GM19240 (cell line): ENCODE data around the gene CAMK2B.

Experiments used
- DNase-seq: peaks from one replicate; pipeline ENCODE4 v3.0.0; 2011; ENCODE audit warnings: low spot score; ENCODE audit not compliant: insufficient read length

Gene CAMK2B

GRCh38 chr7:44275957-44276570, 49.3 kb downstream of the CAMK2B start:
- no peak for DNase-seq

GRCh38 chr7:44275146-44275545, 50.2 kb downstream of the CAMK2B start:
- DNase-seq: no peak

- DNase-seq: no peak
Observed at GRCh38 chr7:44274623-44274975, 50.8 kb downstream of the CAMK2B start.

GRCh38 chr7:44273681-44274622, 51.4 kb downstream of the CAMK2B start:
- DNase-seq: no peak

GRCh38 chr7:44272981-44273380, 52.4 kb downstream of the CAMK2B start:
- DNase-seq: no peak

GRCh38 chr7:44272456-44272855, 52.9 kb downstream of the CAMK2B start:
- DNase-seq: no peak

GRCh38 chr7:44269943-44270493, 55.4 kb downstream of the CAMK2B start:
- no peak for DNase-seq

- DNase-seq: no peak
Observed at GRCh38 chr7:44269417-44269816, 56.0 kb downstream of the CAMK2B start.

- no peak for DNase-seq
Observed at GRCh38 chr7:44268671-44269070, 56.7 kb downstream of the CAMK2B start.

- no peak for DNase-seq
Observed at GRCh38 chr7:44267719-44268421, 57.5 kb downstream of the CAMK2B start.

GRCh38 chr7:44267178-44267577, 58.2 kb downstream of the CAMK2B start:
- DNase-seq: no peak

GRCh38 chr7:44266526-44266925, 58.9 kb downstream of the CAMK2B start:
- no peak for DNase-seq

GRCh38 chr7:44265728-44266127, 59.7 kb downstream of the CAMK2B start:
- no peak for DNase-seq

- DNase-seq: no peak
Observed at GRCh38 chr7:44264221-44264931, 61.0 kb downstream of the CAMK2B start.

- DNase-seq: no peak
Observed at GRCh38 chr7:44263326-44264082, 61.9 kb downstream of the CAMK2B start.

- DNase-seq: no peak
Observed at GRCh38 chr7:44262031-44262430, 63.4 kb downstream of the CAMK2B start.

GRCh38 chr7:44261240-44261639, 64.2 kb downstream of the CAMK2B start:
- DNase-seq: no peak

- DNase-seq: no peak
Observed at GRCh38 chr7:44259547-44260457, 65.6 kb downstream of the CAMK2B start.

GRCh38 chr7:44258865-44259546, 66.4 kb downstream of the CAMK2B start:
- no peak for DNase-seq
